Breast epithelium (tissue), 4 donors: ENCODE measurements around the gene SUPT7L. TPM values are rescaled to one million over a fixed set of nuclear protein-coding genes. Genes with fewer than 3 reads are reported as not detected.

Experiments
- DNase-seq, 2 donors: peaks; one replicate each; pipeline ENCODE4 v3.0.0-alpha.2; 2019; ENCODE audit warnings: low spot score in 2 of 2
- H3K27ac ChIP-seq, 2 donors: fragments of 200-600 bp; sonication (generic) in 1 of 2; one replicate each; pipeline ENCODE4 v1.5.1; 2016 to 2019; ENCODE audit warnings: mild to moderate bottlenecking in 1 of 2
- H3K27me3 ChIP-seq, 2 donors: fragments of 200-600 bp; sonication (generic) in 1 of 2; one replicate each; pipeline versions ENCODE4 v1.5.1 to v1.6.0; 2017 to 2019; ENCODE audit warnings: control low read depth in 1 of 2, mild to moderate bottlenecking in 1 of 2
- H3K36me3 ChIP-seq: fragments of 200-600 bp; one replicate; pipeline ENCODE4 v1.5.1; 2019
- H3K4me1 ChIP-seq, 2 donors: fragments of 200-600 bp; sonication (generic); one replicate each; pipeline ENCODE4 v1.5.1; 2016 to 2019; ENCODE audit warnings: control low read depth in 1 of 2
- H3K4me3 ChIP-seq, 3 donors: fragments of 200-600 bp; sonication (generic); 1 replicate in 2 of 3; 2 replicates in 1 of 3; pipeline ENCODE4 v1.5.1; 2016 to 2019; ENCODE audit warnings: mild to moderate bottlenecking in 3 of 3, moderate library complexity in 2 of 3
- H3K9me3 ChIP-seq, 2 donors: fragments of 200-600 bp; sonication (generic) in 1 of 2; one replicate each; pipeline ENCODE4 v1.5.1; 2016 to 2019; ENCODE audit warnings: control low read depth in 1 of 2
- POLR2A ChIP-seq: fragments of 450-650 bp; IDR thresholded peaks from one replicate; pipeline ENCODE4 v1.6.1; 2016; ENCODE audit warnings: antibody characterized with exemption, mild to moderate bottlenecking, moderate library complexity
- POLR2AphosphoS5 ChIP-seq, 3 donors: sonication (generic); formaldehyde crosslinking; IDR thresholded peaks; one replicate each; pipeline ENCODE4 v1.6.1; 2017; ENCODE audit warnings: antibody characterized with exemption in 3 of 3
- intact Hi-C: fragments of 100-400 bp; cut with DNase I; formaldehyde crosslinking; loops from one replicate; pipeline ENCODE4 v1.15.1; 2023; ENCODE audit warnings: low total_unique reads
- total RNA-seq, 3 donors: library from RNA; depleted of rRNA; stranded (reverse); fragments of >200 nt; gene quantifications; one replicate each; pipeline ENCODE4 v1.1.0, GENCODE V29; 2016
- TF ChIP-seq, protein P1 (sequence below), 3 donors: fragments of 450-650 bp; IDR thresholded peaks; one replicate each; pipeline ENCODE4 v1.5.1; 2016 to 2017; ENCODE audit warnings: antibody characterized with exemption in 3 of 3, mild to moderate bottlenecking in 3 of 3, moderate library complexity in 3 of 3

The SUPT7L gene
- total RNA-seq, 3 donors from 2014 or later: 21.4 to 34.2 (median 25.9) TPM

DNA sequence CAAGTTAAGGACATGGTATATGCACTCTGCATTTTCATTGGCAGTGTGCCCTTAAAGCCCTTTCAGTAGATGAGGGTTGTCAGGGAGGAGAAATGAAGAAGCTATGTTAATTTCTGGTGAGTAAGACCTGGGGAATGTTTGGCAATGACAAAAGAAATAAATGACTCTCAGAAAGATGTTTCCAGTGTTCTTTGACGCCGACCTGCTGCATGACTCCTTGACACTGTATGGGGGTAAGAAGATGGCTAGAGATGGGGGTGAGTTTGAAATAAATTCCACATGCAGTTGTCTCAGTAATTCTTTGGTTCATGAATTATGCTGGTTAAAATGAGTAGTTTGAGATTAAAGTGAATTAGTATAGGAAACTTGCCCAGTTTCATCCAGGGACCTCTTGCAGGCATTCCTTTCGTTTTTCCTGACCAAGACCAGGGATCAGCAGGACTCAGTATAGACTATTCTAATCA lies 40.5 kb downstream of the SUPT7L start:
- TF ChIP-seq POLR2A: no peak
- TF ChIP-seq POLR2AphosphoS5 (IDR thresholded peaks at IDR 0.05): no peak
- TF ChIP-seq, protein P1, sequence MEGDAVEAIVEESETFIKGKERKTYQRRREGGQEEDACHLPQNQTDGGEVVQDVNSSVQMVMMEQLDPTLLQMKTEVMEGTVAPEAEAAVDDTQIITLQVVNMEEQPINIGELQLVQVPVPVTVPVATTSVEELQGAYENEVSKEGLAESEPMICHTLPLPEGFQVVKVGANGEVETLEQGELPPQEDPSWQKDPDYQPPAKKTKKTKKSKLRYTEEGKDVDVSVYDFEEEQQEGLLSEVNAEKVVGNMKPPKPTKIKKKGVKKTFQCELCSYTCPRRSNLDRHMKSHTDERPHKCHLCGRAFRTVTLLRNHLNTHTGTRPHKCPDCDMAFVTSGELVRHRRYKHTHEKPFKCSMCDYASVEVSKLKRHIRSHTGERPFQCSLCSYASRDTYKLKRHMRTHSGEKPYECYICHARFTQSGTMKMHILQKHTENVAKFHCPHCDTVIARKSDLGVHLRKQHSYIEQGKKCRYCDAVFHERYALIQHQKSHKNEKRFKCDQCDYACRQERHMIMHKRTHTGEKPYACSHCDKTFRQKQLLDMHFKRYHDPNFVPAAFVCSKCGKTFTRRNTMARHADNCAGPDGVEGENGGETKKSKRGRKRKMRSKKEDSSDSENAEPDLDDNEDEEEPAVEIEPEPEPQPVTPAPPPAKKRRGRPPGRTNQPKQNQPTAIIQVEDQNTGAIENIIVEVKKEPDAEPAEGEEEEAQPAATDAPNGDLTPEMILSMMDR (IDR thresholded peaks at IDR 0.05): no peak
- peaks cover 0 to 2% of the 10 kb centered on the region in 2 donors for H3K4me1 ChIP-seq
- intact Hi-C loops: no loop called here
- no peak overlapping the region for H3K27ac ChIP-seq
- no peaks in the 10 kb centered on the region for H3K27me3 ChIP-seq
- no peak overlapping the region for H3K4me3 ChIP-seq
- H3K9me3 ChIP-seq: no peaks in the 10 kb centered on the region
- H3K36me3 ChIP-seq: no peaks in the 10 kb centered on the region
- DNase-seq: no peak

GRCh38 chr2:27621524-27621923 lies 41.9 kb downstream of the SUPT7L start:
- Histone ChIP-seq H3K4me1 (no peaks in the 10 kb centered on the region), H3K36me3 (no peaks in the 10 kb centered on the region), H3K27ac (no peak overlapping the region), H3K4me3 (no peak overlapping the region), H3K9me3 (no peaks in the 10 kb centered on the region), H3K27me3 (no peaks in the 10 kb centered on the region)
- TF ChIP-seq POLR2A: no peak
- TF ChIP-seq, protein P1 (IDR thresholded peaks at IDR 0.05): no peak
- TF ChIP-seq POLR2AphosphoS5 (IDR thresholded peaks at IDR 0.05): no peak
- DNase-seq: no peak
- intact Hi-C loops: no loop called here

- intact Hi-C loops: no loop called here
- no peak for DNase-seq
- H3K9me3 ChIP-seq: no peaks in the 10 kb centered on the region
- no peak overlapping the region for H3K27ac ChIP-seq
- no peak overlapping the region for H3K4me3 ChIP-seq
- H3K27me3 ChIP-seq: no peaks in the 10 kb centered on the region
- H3K36me3 ChIP-seq: no peaks in the 10 kb centered on the region
- TF ChIP-seq POLR2AphosphoS5 (IDR thresholded peaks at IDR 0.05): no peak
- TF ChIP-seq POLR2A: no peak
- TF ChIP-seq, protein P1 (IDR thresholded peaks at IDR 0.05): no peak
- H3K4me1 ChIP-seq: no peaks in the 10 kb centered on the region
These were observed 48.1 kb downstream of the SUPT7L start for GRCh38 chr2:27615316-27615715.

DNA sequence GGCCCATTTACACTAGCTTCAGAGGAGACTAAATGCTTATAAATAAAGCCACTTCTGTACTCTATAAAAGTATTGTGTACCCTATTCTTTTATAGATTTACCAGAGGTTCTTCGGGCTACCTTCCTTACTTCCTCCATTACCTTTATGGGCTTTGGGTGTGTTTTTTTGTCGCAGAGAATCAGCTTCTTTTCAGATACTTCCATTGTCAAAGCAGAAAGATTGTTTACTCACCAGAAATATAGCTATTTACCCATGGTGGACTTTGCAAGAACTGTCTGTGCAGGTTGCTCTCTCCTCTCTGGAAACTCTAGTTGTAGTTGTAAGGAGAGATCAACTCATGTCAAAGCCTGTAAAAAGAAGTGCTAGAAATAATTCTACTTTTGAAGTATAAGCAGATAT lies 49.4 kb downstream of the SUPT7L start:
- H3K4me1 ChIP-seq: no peaks in the 10 kb centered on the region
- H3K9me3 ChIP-seq: no peaks in the 10 kb centered on the region
- no peaks in the 10 kb centered on the region for H3K36me3 ChIP-seq
- no peak for TF ChIP-seq POLR2A
- no peak for TF ChIP-seq POLR2AphosphoS5 (IDR thresholded peaks at IDR 0.05)
- TF ChIP-seq, protein P1 (IDR thresholded peaks at IDR 0.05): no peak
- H3K27me3 ChIP-seq: no peaks in the 10 kb centered on the region
- no peak for DNase-seq
- intact Hi-C loops: no loop called here
- no peak overlapping the region for H3K27ac ChIP-seq
- no peak overlapping the region for H3K4me3 ChIP-seq

DNA sequence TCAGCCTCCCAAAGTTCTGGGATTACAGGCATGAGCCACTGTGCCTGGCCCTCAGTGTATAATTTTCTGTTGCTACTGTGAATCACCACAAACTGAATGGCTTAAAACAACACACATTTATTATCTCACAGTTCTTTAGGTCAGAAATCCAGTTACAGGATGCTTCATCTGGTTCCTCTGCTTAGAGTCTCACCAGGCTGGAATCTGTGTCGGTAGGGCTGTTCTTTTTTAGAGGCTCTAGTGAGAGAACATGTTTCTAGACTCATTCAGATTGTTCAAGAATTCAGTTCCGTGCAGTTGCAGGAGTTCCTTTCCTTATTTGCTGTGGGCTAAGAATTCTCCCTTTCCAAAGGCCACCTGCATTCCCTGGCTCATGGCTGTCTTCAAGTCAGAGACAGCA lies 56.8 kb downstream of the SUPT7L start:
- no peak for DNase-seq
- no peak for TF ChIP-seq POLR2A
- TF ChIP-seq POLR2AphosphoS5 (IDR thresholded peaks at IDR 0.05): no peak
- TF ChIP-seq, protein P1 (IDR thresholded peaks at IDR 0.05): no peak
- intact Hi-C loops: no loop called here
- no peaks in the 10 kb centered on the region for H3K9me3 ChIP-seq
- H3K4me3 ChIP-seq: no peak overlapping the region
- no peaks in the 10 kb centered on the region for H3K36me3 ChIP-seq
- H3K27me3 ChIP-seq: no peaks in the 10 kb centered on the region
- no peaks in the 10 kb centered on the region for H3K4me1 ChIP-seq
- H3K27ac ChIP-seq: no peak overlapping the region

Other genes starting within 250 kb of the SUPT7L start
- 10 to 100 TPM; 70.5 to 87.5 (median 80.3) TPM for gene NRBP1, start 235.0 kb downstream of the SUPT7L start, total RNA-seq
- gene KRTCAP3, start 221.2 kb downstream of the SUPT7L start, total RNA-seq: 10 to 100 TPM in 2 of 3 donors, 1 to 10 TPM in 1; 3.8 to 31.2 (median 14.7) TPM
- gene IFT172, start 173.9 kb downstream of the SUPT7L start, total RNA-seq: 10 to 100 TPM; 28.2 to 51.5 (median 32.1) TPM
- gene FNDC4, start 168.4 kb downstream of the SUPT7L start, total RNA-seq: 10 to 100 TPM; 12.4 to 57.7 (median 57.3) TPM
- 1 to 10 TPM in 2 of 3 donors, not detected in 1; 1.8 to 3.9 TPM for gene GCKR, start 166.8 kb downstream of the SUPT7L start, total RNA-seq
- 10 to 100 TPM; 28.8 to 42.7 (median 39.7) TPM for gene ZNF512, start 80.6 kb downstream of the SUPT7L start, total RNA-seq
- 1 to 10 TPM; 4.9 to 8.9 (median 5.1) TPM for gene CCDC121, start 34.6 kb downstream of the SUPT7L start, total RNA-seq
- 10 to 100 TPM; 24.2 to 30.3 (median 25.6) TPM for gene GPN1, start 34.6 kb downstream of the SUPT7L start, total RNA-seq
- 10 to 100 TPM; 23.3 to 27.1 (median 24.3) TPM for gene SLC4A1AP, start 275 bp upstream of the SUPT7L start, total RNA-seq
- 10 to 100 TPM; 88.2 to 93.3 (median 89.7) TPM for gene MRPL33, start 108.1 kb upstream of the SUPT7L start, total RNA-seq
- gene RBKS, start 226.8 kb upstream of the SUPT7L start, total RNA-seq: 1 to 10 TPM; 1.1 to 5.1 (median 2.9) TPM
- 10 to 100 TPM; 34.7 to 46.2 (median 37.4) TPM for gene BABAM2, start 227.1 kb upstream of the SUPT7L start, total RNA-seq